A673 (cell line): ENCODE measurements around the gene HOXD1. TPM values are rescaled to one million over a fixed set of nuclear protein-coding genes. Genes with fewer than 3 reads are reported as not detected.
A peak's percentile ranks its signal among the peaks of the same experiment; 100 is the strongest.

Source experiments
- BruUV-seq: library from RNA; stranded (reverse); fragments of 400-500 nt; replicated peaks from 2 replicates; lab custom pipeline; 2021; lab: Mats Ljungman, UMichigan
- CTCF ChIA-PET: fragments of 300-600 bp; sonication (Branson Sonifier 250); formaldehyde crosslinking; loops from one replicate; lab custom pipeline; 2022; ENCODE audit warnings: antibody characterized with exemption; lab: Charles Lee
- POLR2A ChIA-PET: fragments of 300-600 bp; sonication (Branson Sonifier 250); formaldehyde crosslinking; loops from one replicate; lab custom pipeline; 2022; ENCODE audit warnings: antibody characterized with exemption; ENCODE audit not compliant: low non-redundant PET; lab: Charles Lee
- DNase-seq: peaks from one replicate; pipeline ENCODE4 v3.0.0-alpha.2; 2015; ENCODE audit warnings: low spot score
- H3K27ac ChIP-seq: fragments of 200-600 bp; sonication (generic); 2 replicates; pipeline ENCODE4 v1.5.1; 2016; ENCODE audit warnings: mixed run types, low read depth, mild to moderate bottlenecking, mixed read lengths, antibody characterized with exemption, low read length; ENCODE audit not compliant: poor library complexity, severe bottlenecking
- H3K27me3 ChIP-seq: fragments of 200-600 bp; sonication (generic); replicated peaks from 2 replicates; pipeline ENCODE4 v1.6.1; 2017; ENCODE audit warnings: mixed run types, low read depth, mild to moderate bottlenecking, mixed read lengths, antibody characterized with exemption, low read length; ENCODE audit not compliant: insufficient read depth, poor library complexity
- H3K36me3 ChIP-seq: fragments of 200-600 bp; sonication (generic); 2 replicates; pipeline ENCODE4 v1.6.1; 2016; ENCODE audit warnings: mixed run types, mild to moderate bottlenecking, mixed read lengths, antibody characterized with exemption, low read length; ENCODE audit not compliant: insufficient read depth, poor library complexity, severe bottlenecking
- H3K4me1 ChIP-seq: fragments of 200-600 bp; sonication (generic); 2 replicates; pipeline ENCODE4 v1.6.1; 2017; ENCODE audit warnings: mixed run types, mild to moderate bottlenecking, mixed read lengths, antibody characterized with exemption, low read length; ENCODE audit not compliant: insufficient read depth, poor library complexity, severe bottlenecking
- H3K4me3 ChIP-seq: fragments of 200-600 bp; sonication (generic); 2 replicates; pipeline ENCODE4 v1.5.1; 2016; ENCODE audit warnings: low read depth, mixed run types, mild to moderate bottlenecking, mixed read lengths, low read length; ENCODE audit not compliant: poor library complexity, severe bottlenecking
- H3K9me3 ChIP-seq: fragments of 200-600 bp; sonication (generic); 2 replicates; pipeline ENCODE4 v1.6.1; 2016; ENCODE audit warnings: mixed run types, low read depth, mild to moderate bottlenecking, mixed read lengths, antibody characterized with exemption, low read length; ENCODE audit not compliant: poor library complexity, severe bottlenecking
- CTCF ChIP-seq: fragments of 300-800, 200-600 bp; sonication (generic); conservative IDR thresholded peaks from 2 replicates; pipeline ENCODE4 v1.5.1; 2017; ENCODE audit warnings: low read depth, mild to moderate bottlenecking, antibody characterized with exemption, low read length, moderate library complexity, mixed read lengths
- EZH2 ChIP-seq: fragments of 200-600 bp; sonication (generic); IDR thresholded peaks from 2 replicates; pipeline ENCODE4 v1.6.1; 2017; ENCODE audit warnings: borderline replicate concordance, low read depth, mild to moderate bottlenecking, mixed read lengths, antibody characterized with exemption, low read length; ENCODE audit not compliant: poor library complexity, severe bottlenecking
- intact Hi-C: fragments of 100-400 bp; cut with micrococcal nuclease; formaldehyde crosslinking; loops from one replicate; pipeline ENCODE4 v1.10.0; 2022; ENCODE audit not compliant: unreplicated experiment
- total RNA-seq: library from RNA; stranded (reverse); gene quantifications from 2 replicates; pipeline ENCODE4 v1.2.3, GENCODE V29; 2021

Gene HOXD1
- total RNA-seq, 1 experiment from 2014 or later = not detected

GRCh38 chr2:176157499-176158185 is 30.8 kb upstream of the HOXD1 start:
- H3K4me3 ChIP-seq = peak overlapping the region; percentile 48
- H3K27ac ChIP-seq = peak overlapping the region; percentile 85
- no peaks in the 10 kb centered on the region for H3K27me3 ChIP-seq
- TF ChIP-seq CTCF (no peak), EZH2 (no peak)
- DNase-seq = peak; percentile 61
- H3K9me3 ChIP-seq = no peaks in the 10 kb centered on the region
- H3K36me3 ChIP-seq = peaks cover 43% of the 10 kb centered on the region
- intact Hi-C loops = loop anchor here (5.0 kb wide), 1 partner anchor 300 kb away; no protein-coding TSS in a partner anchor
- ChIA-PET POLR2A (no interaction called here), CTCF (no interaction called here)
- BruUV-seq = no TSS peak
- H3K4me1 ChIP-seq = peaks cover 28% of the 10 kb centered on the region

GRCh38 chr2:176158186-176158591 is 30.3 kb upstream of the HOXD1 start:
- DNase-seq = peak; percentile 70
- CTCF ChIA-PET = no interaction called here
- TF ChIP-seq CTCF (no peak), EZH2 (no peak)
- Histone ChIP-seq H3K36me3 (peaks cover 38% of the 10 kb centered on the region), H3K9me3 (no peaks in the 10 kb centered on the region), H3K4me1 (peaks cover 28% of the 10 kb centered on the region), H3K4me3 (peak overlapping the region; percentile 48), H3K27ac (peak overlapping the region; percentile 85), H3K27me3 (no peaks in the 10 kb centered on the region)
- intact Hi-C loops = loop anchor here (5.0 kb wide), 1 partner anchor 299 kb away; no protein-coding TSS in a partner anchor
- no TSS peak for BruUV-seq
- POLR2A ChIA-PET = no interaction called here

- ChIA-PET POLR2A (interaction anchor here (0.6 kb wide), 1 partner anchor 1335 kb away, joined by 6 read pairs; no protein-coding TSS in a partner anchor), CTCF (interaction anchor here (0.6 kb wide), 1 partner anchor 485 kb away, joined by 3 read pairs; no protein-coding TSS in a partner anchor)
- H3K36me3 ChIP-seq = peaks cover 29% of the 10 kb centered on the region
- peak; percentile 88 for DNase-seq
- no peak overlapping the region for H3K4me3 ChIP-seq
- intact Hi-C loops = loop anchor here (5.0 kb wide), 1 partner anchor 298 kb away; no protein-coding TSS in a partner anchor
- peak overlapping the region; percentile 37 for H3K27ac ChIP-seq
- H3K9me3 ChIP-seq = no peaks in the 10 kb centered on the region
- H3K4me1 ChIP-seq = peaks cover 28% of the 10 kb centered on the region
- no peak for TF ChIP-seq CTCF
- no peak for TF ChIP-seq EZH2
- no peaks in the 10 kb centered on the region for H3K27me3 ChIP-seq
- BruUV-seq = no TSS peak
These were observed 29.4 kb upstream of the HOXD1 start for GRCh38 chr2:176158855-176159662.
